GM12875 (cell line): ENCODE results near the gene ARHGAP45.

ENCODE experiments used
- H3K4me3 ChIP-seq: one replicate; pipeline ENCODE4 v1.5.1; 2011; ENCODE audit warnings: low read depth, low read length, control low read depth
- CTCF ChIP-seq: IDR thresholded peaks from 2 replicates; pipeline ENCODE4 v1.5.1; 2011; ENCODE audit warnings: low read depth, mild to moderate bottlenecking, control low read depth, inconsistent platforms, low read length, moderate library complexity, borderline replicate concordance; ENCODE audit not compliant: insufficient read depth

Gene ARHGAP45, protein sequence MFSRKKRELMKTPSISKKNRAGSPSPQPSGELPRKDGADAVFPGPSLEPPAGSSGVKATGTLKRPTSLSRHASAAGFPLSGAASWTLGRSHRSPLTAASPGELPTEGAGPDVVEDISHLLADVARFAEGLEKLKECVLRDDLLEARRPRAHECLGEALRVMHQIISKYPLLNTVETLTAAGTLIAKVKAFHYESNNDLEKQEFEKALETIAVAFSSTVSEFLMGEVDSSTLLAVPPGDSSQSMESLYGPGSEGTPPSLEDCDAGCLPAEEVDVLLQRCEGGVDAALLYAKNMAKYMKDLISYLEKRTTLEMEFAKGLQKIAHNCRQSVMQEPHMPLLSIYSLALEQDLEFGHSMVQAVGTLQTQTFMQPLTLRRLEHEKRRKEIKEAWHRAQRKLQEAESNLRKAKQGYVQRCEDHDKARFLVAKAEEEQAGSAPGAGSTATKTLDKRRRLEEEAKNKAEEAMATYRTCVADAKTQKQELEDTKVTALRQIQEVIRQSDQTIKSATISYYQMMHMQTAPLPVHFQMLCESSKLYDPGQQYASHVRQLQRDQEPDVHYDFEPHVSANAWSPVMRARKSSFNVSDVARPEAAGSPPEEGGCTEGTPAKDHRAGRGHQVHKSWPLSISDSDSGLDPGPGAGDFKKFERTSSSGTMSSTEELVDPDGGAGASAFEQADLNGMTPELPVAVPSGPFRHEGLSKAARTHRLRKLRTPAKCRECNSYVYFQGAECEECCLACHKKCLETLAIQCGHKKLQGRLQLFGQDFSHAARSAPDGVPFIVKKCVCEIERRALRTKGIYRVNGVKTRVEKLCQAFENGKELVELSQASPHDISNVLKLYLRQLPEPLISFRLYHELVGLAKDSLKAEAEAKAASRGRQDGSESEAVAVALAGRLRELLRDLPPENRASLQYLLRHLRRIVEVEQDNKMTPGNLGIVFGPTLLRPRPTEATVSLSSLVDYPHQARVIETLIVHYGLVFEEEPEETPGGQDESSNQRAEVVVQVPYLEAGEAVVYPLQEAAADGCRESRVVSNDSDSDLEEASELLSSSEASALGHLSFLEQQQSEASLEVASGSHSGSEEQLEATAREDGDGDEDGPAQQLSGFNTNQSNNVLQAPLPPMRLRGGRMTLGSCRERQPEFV

DNA sequence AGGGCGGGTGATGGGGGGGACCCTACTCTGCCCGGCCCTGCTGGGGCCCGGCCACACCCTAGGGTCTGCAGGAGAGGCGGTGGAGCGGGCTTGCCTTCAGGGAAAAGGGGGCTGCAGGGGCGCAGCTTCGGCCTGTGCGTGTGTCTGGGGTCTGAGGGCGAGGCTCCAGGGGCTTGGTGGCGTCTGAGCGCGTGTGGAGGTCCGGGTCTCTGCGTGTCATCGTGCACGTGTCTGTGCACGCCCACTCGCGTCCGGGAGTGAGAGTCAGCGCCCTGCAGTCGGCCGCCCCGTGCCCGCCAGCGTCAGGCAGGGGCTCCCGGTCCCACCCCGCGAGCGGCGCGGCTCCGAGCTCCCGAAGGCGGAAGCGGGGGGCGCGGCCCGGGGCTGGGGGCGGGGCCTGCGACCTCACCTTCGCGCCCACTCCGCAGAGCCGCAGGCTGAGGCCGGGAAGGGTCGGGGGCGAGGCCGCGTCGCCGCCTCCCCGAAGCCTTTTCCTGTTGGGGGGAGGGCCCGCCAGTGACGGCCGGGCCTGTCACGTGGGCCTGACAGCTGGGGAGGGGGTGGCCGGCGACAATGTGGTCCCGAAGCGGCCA, at the start of gene ARHGAP45:
TSS of gene ARHGAP45 (plus strand) at position 420 of the 593 bp plus-strand sequence. CDS start 239 bp downstream, outside the sequence.
- no peak for TF ChIP-seq CTCF

DNA sequence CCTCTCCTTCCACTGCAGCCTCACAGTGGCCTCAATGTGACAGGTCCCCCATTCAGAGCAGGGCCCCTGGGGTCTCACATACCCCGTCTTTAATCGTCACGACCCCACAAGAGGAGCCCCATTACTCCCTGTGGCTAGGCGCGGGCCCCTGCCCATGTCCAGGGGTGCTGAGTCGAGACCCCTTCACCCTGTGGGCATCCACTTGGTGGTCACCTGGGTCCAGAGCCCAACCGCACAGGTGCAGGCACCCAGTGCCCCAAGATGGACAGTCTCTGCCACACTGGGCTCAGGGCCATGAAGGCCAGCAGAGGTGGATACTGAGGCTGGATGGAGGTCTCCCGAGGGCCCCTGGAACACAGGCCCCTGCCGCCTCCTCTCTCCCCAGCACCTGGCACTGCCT, 49.1 kb upstream of the ARHGAP45 start:
- H3K4me3 ChIP-seq = no peak overlapping the region
- no peak for TF ChIP-seq CTCF

More for the DNA sequence above, at the start of gene ARHGAP45:
- peak within 1 kb of the TSS; percentile 91 for H3K4me3 ChIP-seq

DNA sequence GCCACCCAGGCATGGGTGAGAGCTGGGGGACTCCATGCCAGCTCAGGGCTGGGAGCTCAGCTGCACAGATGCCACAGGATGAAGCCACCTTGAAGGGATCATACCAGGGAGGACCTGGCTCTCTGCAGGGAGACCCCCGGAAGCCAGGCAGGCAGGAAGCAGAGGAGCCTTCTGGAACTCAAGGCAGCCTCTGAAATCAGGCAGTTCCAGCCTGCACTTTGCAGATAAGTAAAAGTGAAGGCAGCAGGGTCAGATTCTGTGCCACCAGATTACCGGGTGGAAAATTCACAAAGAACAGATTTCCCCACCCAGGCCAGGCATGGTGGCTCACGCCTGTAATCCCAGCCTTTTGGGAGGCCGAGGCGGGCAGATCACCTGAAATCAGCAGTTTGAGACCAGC, 48.6 kb upstream of the ARHGAP45 start:
- no peak for TF ChIP-seq CTCF
- no peak overlapping the region for H3K4me3 ChIP-seq

DNA sequence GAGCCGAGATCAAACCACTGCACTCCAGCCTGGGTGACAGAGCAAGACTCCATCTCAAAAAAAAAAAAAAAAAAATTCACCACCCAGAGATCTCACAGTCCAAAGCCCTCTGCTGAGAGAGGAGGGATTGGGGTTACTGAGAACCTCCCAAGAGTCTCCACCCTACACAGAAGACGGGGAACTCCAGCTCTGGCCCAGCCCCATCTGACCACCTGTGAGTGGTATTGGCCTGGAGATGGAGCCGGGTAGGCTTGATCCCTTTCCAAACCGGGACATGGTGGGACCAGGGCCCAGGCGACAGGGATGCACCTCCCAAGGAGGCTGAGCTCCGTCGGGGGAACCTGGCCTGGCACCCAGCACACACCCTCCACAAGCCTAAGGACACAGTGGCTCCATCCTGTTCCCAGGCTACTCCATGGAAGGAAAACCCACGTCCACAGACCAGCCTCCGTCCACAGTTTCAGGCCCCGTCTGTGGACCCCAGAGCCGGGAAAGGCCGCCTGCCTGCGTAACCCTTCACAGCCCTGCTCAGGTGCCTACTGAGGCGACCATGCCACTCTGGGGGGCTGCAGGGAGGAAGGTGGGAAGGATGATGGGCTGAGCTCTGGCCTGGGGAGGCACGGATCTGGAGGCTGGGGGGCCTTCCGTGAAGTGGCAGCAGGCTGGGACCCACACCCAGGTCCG, 47.9 kb upstream of the ARHGAP45 start:
- peak overlapping the region; percentile 92 for H3K4me3 ChIP-seq
- no peak for TF ChIP-seq CTCF

GRCh38 chr19:1019616-1019961, 47.4 kb upstream of the ARHGAP45 start:
- TF ChIP-seq CTCF = no peak
- H3K4me3 ChIP-seq = peak overlapping the region; percentile 92
